Fibroblast of the aortic adventitia (primary cell): ENCODE measurements around the gene PEMT. TPM values are rescaled to one million over a fixed set of nuclear protein-coding genes. Genes with fewer than 3 reads are reported as not detected.

Experiments used
- DNase-seq: peaks from one replicate; pipeline ENCODE4 v3.0.0-alpha.2; 2010; ENCODE audit warnings: low read depth
- H3K4me3 ChIP-seq: 2 replicates; pipeline ENCODE4 v1.5.1; 2011; ENCODE audit warnings: low read depth, mild to moderate bottlenecking, control low read depth, low read length, moderate library complexity
- CTCF ChIP-seq: IDR thresholded peaks from 2 replicates; pipeline ENCODE4 v1.5.1; 2011; ENCODE audit warnings: mild to moderate bottlenecking, low read length, control low read depth, inconsistent platforms; ENCODE audit not compliant: insufficient read depth
- total RNA-seq: library from RNA; depleted of rRNA; stranded (reverse); fragments of >200 nt; gene quantifications from 2 replicates; pipeline ENCODE4 v1.2.3, GENCODE V29; 2012; ENCODE audit warnings: low replicate concordance

Gene PEMT
- total RNA-seq, 1 donor, result 28.4 TPM

DNA sequence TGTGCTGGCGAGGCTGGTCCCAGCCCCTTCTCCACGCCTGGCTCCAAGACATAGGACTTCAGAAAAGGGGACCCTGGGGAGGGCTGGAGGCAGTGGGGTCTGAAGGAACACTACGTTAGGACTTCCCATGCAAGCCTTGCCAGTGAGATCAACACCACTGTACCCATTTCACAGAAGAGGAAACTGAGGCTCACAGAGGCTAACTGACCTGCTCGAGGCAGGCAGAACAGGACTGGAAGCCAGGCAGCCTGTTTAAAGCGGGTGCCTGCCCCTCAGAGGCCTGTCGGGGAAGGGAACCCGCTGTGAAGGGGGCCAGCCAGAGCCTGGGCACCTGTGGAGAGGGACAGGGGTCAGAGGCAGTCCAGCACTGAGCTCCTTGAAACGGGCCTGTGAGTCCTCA lies 32.3 kb downstream of the PEMT start:
- no peak overlapping the region for H3K4me3 ChIP-seq
- TF ChIP-seq CTCF, result no peak
- no peak for DNase-seq

DNA sequence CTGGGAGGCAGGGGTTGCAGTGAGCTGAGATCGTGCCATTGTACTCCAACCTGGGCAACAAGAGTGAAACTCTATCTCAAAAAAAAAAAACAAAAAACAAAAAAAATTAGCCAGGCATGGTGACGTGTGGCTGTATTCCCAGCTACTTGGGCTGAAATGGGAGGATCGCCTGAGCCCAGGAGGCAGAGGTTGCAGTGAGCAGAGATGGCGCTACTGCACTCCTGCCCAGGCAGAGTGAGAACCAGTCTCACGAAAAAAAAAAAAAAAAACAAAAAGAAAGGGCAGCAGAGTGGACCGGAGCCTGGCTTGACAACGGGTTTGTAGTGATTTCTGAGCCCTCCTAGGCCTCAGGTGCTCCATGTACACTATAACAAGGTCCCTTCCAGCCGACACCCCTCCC lies 33.1 kb downstream of the PEMT start:
- no peak for DNase-seq

DNA sequence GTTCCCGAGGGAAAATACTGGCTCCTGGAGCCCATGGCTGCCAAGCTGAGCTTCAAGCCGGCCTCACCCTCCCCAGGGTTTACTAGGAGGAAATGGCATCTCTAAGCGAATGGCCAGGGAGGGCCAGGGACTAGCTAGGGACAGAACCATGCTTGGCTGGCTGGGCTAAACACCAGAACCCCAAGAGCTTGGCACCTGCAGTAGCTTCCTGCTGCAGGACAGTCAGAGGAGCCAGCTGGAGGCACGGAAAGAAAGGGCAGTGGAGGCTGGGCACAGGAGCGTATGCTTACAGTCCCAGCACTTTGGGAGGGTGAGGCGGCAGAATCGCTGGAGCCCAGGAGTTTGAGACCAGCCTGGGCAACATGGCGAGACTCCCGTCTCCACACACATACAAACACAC lies 33.7 kb downstream of the PEMT start:
- no peak overlapping the region for H3K4me3 ChIP-seq
- no peak for DNase-seq
- no peak for TF ChIP-seq CTCF

More for the DNA sequence above, 33.1 kb downstream of the PEMT start:
- TF ChIP-seq CTCF, result no peak
- no peak overlapping the region for H3K4me3 ChIP-seq

DNA sequence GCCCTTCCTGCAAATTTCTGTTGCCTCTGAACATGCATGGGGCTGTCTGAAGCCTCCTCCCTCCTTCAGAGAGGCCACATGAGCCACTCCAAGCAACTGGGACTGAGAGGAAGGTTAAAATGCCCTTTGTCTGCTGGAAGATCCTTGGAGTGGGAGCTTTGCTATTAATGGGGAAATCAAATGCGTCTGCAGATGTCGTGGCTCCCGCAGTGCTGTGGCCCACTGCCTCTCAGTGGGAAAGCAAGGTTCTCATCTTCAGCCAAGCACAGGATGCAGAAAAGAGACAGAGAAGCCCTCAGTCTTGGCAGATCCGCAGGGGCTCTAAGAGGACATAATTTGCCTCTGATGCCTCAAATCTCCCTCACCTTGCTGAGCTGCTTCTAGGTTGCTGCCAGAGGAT lies 34.8 kb downstream of the PEMT start:
- DNase-seq, result no peak
- TF ChIP-seq CTCF, result no peak
- no peak overlapping the region for H3K4me3 ChIP-seq

DNA sequence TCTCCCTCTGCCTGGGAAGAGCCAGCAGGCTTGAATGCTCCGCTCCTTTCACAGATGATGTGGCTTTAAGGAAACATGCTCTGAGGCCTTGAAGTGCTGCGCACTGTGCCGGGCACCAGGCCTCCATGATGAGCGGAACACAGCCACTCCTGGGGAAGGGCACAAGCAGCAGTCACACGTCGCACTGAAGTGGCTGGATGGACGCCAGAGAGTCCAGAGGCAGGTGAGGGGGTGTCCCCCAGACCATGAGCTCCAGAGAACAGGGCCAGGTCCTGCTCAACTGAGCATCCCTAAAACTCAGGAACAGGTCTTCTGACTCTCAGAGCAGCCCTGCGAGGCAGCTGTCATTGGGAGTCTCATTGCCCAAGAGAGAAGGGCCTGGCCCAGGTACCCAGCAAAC lies 35.6 kb downstream of the PEMT start:
- no peak for TF ChIP-seq CTCF
- no peak for DNase-seq
- no peak overlapping the region for H3K4me3 ChIP-seq

GRCh38 chr17:17555151-17555550 lies 36.4 kb downstream of the PEMT start:
- no peak for DNase-seq
- H3K4me3 ChIP-seq, result no peak overlapping the region
- TF ChIP-seq CTCF, result no peak

DNA sequence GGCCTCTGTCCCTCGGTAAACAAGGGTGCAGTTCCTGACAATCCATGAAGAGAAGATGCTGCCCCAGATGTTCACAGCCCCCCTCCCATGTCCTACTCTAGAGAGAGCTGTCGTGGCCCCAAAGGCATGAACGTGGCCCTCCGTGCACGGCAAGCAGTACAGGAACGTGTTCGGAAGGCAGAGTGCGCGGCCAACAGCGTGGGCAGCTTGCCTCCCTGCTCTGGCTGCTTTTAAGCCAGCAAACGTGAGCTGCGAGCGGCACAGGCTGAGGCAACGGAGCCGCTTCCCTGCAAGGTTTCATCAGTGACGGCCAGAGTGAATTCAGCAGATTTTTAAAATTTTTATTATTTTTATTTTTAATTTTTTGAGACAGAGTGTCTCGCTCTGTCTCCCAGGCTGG lies 37.2 kb downstream of the PEMT start:
- no peak overlapping the region for H3K4me3 ChIP-seq
- DNase-seq, result no peak
- no peak for TF ChIP-seq CTCF
